Measurements from ENCODE around the gene ST3GAL3.
"Not testable (repeated sequence)": the region's sequence is repeated elsewhere in the genome, so short reads cannot be mapped to it uniquely, and the experiment has no call there.

ST3GAL3 gene

DNA sequence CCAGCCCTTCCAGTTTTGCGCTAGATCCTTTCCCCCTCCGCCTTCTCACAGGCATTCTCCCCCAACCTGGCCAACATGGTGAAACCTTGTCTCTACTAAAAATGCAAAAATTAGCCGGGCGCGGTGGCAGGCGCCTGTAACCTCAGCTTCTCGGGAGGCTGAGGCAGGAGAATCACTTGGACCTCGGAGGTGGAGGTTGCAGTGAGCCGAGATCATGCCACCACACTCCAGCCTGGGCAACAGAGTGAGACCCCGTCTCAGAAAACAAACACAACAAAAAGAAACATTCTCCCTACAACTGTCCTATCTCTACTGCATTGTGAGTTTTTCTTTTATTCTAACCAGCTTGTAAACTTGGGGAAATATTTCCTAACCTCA lies 126.6 kb downstream of the ST3GAL3 start:
- Mint-ChIP-seq H3K4me1 (ENCODE audit: low read depth in 2 of 2) (peaks cover 15 to 37% of the 10 kb centered on the region in 2 donors), H3K27ac (peak overlapping the region in 1 of 2 donors; percentile 3)
- not testable (repeated sequence) for H3K36me3 Mint-ChIP-seq (ENCODE audit: insufficient read depth); DNase-seq; ATAC-seq (replicated peaks); H3K27me3 Mint-ChIP-seq; H3K9me3 Mint-ChIP-seq; H3K4me3 Mint-ChIP-seq

DNA sequence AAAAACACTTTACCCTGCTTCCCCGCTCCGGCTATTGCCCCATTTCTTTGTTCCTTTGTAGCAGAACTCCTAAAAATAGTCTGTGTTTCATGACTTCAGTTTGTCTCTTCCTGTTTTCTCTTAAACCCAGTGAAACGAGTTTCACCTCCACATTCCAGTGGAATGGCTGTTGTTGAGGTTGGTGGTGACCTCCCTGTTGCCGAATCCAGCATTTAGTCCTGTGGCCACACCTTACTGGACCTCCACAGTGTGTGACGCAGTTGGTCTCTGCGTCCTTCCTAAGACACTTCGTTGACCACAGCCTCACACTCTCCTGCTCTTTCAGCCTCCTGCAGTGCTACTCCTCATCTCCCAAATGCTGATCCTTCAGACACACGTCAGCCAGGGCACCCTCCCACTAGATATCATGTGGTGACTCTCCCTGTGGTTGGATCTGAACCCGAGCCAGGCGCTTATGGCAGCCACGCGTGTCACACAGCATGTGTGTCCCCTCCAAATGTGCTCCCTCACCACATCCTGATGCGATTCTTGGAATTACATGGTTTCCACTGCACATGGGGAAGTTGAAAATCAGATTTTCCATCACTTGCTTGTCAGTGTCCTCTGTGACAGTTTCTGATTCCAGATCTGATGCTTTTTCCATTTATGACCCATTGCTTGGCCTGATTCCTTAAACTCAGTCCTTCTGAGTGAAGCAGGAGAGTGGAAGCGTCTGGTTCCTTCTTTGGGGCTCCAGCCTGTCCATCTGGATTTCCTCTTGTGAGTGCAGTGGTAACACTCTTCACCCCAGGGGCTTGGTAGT lies 127.1 kb downstream of the ST3GAL3 start:
- no peak for DNase-seq
- Mint-ChIP-seq H3K4me3 (no peak overlapping the region), H3K36me3 (ENCODE audit: insufficient read depth) (no peaks in the 10 kb centered on the region), H3K9me3 (no peaks in the 10 kb centered on the region), H3K4me1 (ENCODE audit: low read depth in 2 of 2) (peaks cover 15 to 40% of the 10 kb centered on the region in 2 donors), H3K27me3 (no peaks in the 10 kb centered on the region), H3K27ac (no peak overlapping the region)
- no peak for ATAC-seq (replicated peaks)

DNA sequence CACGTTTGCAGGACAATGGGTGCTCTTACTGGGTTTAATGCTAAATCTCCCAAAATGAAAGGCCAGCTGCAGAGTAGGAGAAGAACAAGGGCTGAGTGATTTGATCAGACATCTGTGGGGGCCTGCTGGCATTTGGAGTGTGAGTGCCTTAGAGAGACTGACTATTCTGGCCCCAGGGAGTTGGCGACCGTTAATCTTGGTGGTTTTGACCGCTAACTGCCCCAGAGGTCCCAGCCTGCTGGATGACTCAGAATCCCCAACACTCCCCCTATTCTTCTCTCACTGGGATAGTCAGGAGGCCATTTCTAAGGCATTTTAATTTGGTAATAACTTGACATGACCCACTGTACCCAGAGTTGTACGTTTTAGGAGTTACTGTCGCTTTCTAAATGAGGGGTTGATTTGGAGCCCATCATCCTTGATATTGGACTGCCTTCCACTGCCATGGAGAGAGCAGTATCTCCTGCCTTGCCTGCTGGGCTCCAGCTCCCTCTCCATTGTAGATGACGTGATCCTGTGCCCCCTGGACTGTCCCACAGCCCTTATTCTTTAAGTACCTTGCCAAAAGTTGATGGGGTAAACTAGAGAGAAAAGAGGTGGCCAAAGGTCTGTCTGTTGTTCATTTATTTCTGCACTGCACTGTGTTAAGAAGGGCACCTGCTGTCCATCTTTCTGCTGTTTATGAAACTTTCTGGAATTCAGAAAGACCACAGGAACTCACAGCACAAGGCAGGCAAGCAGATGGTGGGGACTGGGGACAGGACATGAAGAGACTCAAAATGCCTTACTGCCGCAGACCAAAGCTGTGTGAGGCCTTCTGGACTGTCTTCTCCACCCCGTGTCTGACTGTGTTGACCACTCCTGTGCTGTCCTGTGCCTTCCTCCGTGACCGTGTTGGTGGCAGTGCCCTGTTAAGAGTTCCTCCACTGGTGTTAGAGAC lies 128.0 kb downstream of the ST3GAL3 start:
- no peak overlapping the region for H3K4me3 Mint-ChIP-seq
- H3K9me3 Mint-ChIP-seq, result no peaks in the 10 kb centered on the region
- peaks cover 16 to 45% of the 10 kb centered on the region in 2 donors for H3K4me1 Mint-ChIP-seq (ENCODE audit: low read depth in 2 of 2)
- peak overlapping the region; percentile 11 to 30 for H3K27ac Mint-ChIP-seq
- peaks cover 5% of the 10 kb centered on the region for H3K36me3 Mint-ChIP-seq (ENCODE audit: insufficient read depth)
- no peak for ATAC-seq (replicated peaks)
- no peak for DNase-seq
- no peaks in the 10 kb centered on the region for H3K27me3 Mint-ChIP-seq

- Mint-ChIP-seq H3K36me3 (ENCODE audit: insufficient read depth) (peaks cover 5% of the 10 kb centered on the region), H3K9me3 (no peaks in the 10 kb centered on the region), H3K27me3 (no peaks in the 10 kb centered on the region), H3K4me1 (ENCODE audit: low read depth in 2 of 2) (peaks cover 20 to 48% of the 10 kb centered on the region in 2 donors), H3K27ac (peak overlapping the region; percentile 11 to 30), H3K4me3 (no peak overlapping the region)
- DNase-seq, result peak; percentile 48 to 58 (median 55)
- ATAC-seq (replicated peaks), result peak; percentile 88
Measured at GRCh38 chr1:43836267-43836951, 129.1 kb downstream of the ST3GAL3 start.

DNA sequence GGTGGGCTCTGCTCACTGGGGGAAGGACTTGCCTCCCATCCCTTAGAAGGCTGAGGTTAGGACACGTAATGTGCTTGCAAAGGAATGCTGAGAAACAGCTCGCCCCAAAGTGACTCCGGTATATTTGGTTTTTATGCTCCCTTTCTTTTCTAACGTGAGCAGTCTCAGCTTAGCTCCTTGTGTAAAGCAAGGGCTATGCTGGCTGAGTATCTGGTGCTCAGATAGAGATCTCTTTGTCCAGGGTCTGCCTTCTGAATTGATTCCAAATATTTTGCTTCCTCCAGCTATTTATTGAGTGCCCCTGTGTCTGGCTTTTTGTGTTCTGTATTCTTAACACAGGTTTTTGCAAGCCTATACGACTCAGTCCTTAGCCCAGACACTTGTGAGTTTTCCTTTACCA lies 131.7 kb downstream of the ST3GAL3 start:
- no peak overlapping the region for H3K27ac Mint-ChIP-seq
- H3K4me1 Mint-ChIP-seq (ENCODE audit: low read depth in 2 of 2), result peaks cover 15 to 37% of the 10 kb centered on the region in 2 donors
- no peak overlapping the region for H3K4me3 Mint-ChIP-seq
- H3K36me3 Mint-ChIP-seq (ENCODE audit: insufficient read depth), result peaks cover 5% of the 10 kb centered on the region
- DNase-seq, result no peak
- H3K9me3 Mint-ChIP-seq, result no peaks in the 10 kb centered on the region
- no peaks in the 10 kb centered on the region for H3K27me3 Mint-ChIP-seq
- no peak for ATAC-seq (replicated peaks)

- Mint-ChIP-seq H3K27me3 (no peaks in the 10 kb centered on the region), H3K9me3 (no peaks in the 10 kb centered on the region), H3K4me1 (ENCODE audit: low read depth in 2 of 2) (peaks cover 5 to 23% of the 10 kb centered on the region in 2 donors), H3K36me3 (ENCODE audit: insufficient read depth) (peaks cover 5% of the 10 kb centered on the region), H3K27ac (no peak overlapping the region), H3K4me3 (peak overlapping the region in 1 of 2 donors; percentile 56)
- ATAC-seq (replicated peaks) (no peak), DNase-seq (no peak)
Measured at GRCh38 chr1:43841321-43842174, 134.2 kb downstream of the ST3GAL3 start.

DNA sequence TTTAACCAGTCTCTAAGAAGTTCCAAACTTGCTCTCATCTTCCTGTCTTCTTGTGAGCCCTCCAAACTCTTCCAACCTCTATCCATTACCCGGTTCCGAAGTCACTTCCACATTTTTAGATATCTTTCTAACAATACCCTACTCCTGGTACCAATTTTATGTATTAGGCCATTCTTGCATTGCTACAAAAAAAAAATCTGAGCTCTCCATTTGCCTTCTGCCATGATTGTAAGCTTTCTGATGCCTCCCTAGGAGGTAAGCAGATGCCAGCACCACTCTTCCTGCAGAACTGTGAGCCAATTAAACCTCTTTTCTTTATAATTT lies 134.8 kb downstream of the ST3GAL3 start:
- H3K9me3 Mint-ChIP-seq, result no peaks in the 10 kb centered on the region
- no peak for DNase-seq
- H3K27me3 Mint-ChIP-seq, result no peaks in the 10 kb centered on the region
- H3K4me3 Mint-ChIP-seq, result no peak overlapping the region
- peaks cover 5 to 17% of the 10 kb centered on the region in 2 donors for H3K4me1 Mint-ChIP-seq (ENCODE audit: low read depth in 2 of 2)
- no peak for ATAC-seq (replicated peaks)
- no peak overlapping the region for H3K27ac Mint-ChIP-seq
- H3K36me3 Mint-ChIP-seq (ENCODE audit: insufficient read depth), result peaks cover 5% of the 10 kb centered on the region

GRCh38 chr1:43843684-43844083 lies 136.3 kb downstream of the ST3GAL3 start:
- H3K9me3 Mint-ChIP-seq, result no peaks in the 10 kb centered on the region

DNA sequence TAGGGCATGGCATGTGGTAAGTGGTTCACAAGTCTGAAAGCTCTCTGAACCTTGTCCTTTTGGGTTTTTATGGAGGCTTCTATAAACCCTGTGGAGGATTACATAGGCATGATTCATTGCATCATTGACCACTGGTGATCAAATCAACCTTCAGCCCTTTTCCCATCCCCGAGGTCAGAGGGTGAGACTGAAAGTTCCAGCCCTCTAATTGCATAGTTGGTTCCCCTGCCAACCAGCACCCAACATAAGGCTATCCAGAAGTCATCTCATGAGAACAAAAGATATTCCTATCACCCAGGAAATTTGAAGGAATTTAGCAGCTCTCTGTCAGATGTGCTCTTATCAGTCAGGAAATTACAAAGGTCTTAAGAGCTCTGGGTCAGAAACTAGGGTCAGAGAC lies 136.8 kb downstream of the ST3GAL3 start:
- Mint-ChIP-seq H3K9me3 (no peaks in the 10 kb centered on the region), H3K27me3 (no peaks in the 10 kb centered on the region), H3K4me3 (no peak overlapping the region), H3K27ac (no peak overlapping the region), H3K4me1 (ENCODE audit: low read depth in 2 of 2) (peaks cover 5 to 16% of the 10 kb centered on the region in 2 donors), H3K36me3 (ENCODE audit: insufficient read depth) (peaks cover 5% of the 10 kb centered on the region)
- ATAC-seq (replicated peaks) (no peak), DNase-seq (no peak)

More at GRCh38 chr1:43843684-43844083, 136.3 kb downstream of the ST3GAL3 start:
- no peaks in the 10 kb centered on the region for H3K27me3 Mint-ChIP-seq
- no peak overlapping the region for H3K4me3 Mint-ChIP-seq
- peaks cover 5 to 16% of the 10 kb centered on the region in 2 donors for H3K4me1 Mint-ChIP-seq (ENCODE audit: low read depth in 2 of 2)
- H3K36me3 Mint-ChIP-seq (ENCODE audit: insufficient read depth), result peaks cover 5% of the 10 kb centered on the region
- ATAC-seq (replicated peaks) (no peak), DNase-seq (no peak)
- no peak overlapping the region for H3K27ac Mint-ChIP-seq

- Mint-ChIP-seq H3K4me1 (ENCODE audit: low read depth in 2 of 2) (peaks cover 5 to 8% of the 10 kb centered on the region in 2 donors), H3K27ac (no peak overlapping the region), H3K9me3 (no peaks in the 10 kb centered on the region), H3K4me3 (no peak overlapping the region), H3K36me3 (ENCODE audit: insufficient read depth) (no peaks in the 10 kb centered on the region), H3K27me3 (no peaks in the 10 kb centered on the region)
- ATAC-seq (replicated peaks) (no peak), DNase-seq (no peak)
Measured at GRCh38 chr1:43847290-43847689, 140.0 kb downstream of the ST3GAL3 start.

DNA sequence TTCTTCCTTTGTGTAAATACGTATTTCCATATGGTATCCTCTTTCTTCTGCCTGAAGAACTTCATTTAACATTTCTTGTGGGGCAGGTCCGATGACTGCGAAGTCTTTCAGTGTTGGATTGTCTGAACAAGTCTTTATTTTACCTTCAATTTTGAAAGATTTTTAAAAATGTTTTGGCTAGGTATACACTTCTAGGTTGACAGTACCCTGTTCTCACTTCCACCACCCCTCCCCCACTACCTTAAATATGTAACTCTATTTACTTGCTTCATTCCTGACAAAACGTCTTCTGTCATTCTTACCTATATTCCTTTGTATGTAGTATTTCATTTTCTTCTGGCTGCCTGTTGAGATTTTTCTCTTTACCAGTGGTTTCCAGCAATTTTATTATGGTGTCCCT lies 140.5 kb downstream of the ST3GAL3 start:
- H3K9me3 Mint-ChIP-seq, result no peaks in the 10 kb centered on the region
- ATAC-seq (replicated peaks) (no peak), DNase-seq (no peak)
- H3K4me1 Mint-ChIP-seq (ENCODE audit: low read depth in 2 of 2), result peaks cover 5 to 9% of the 10 kb centered on the region in 2 donors
- H3K4me3 Mint-ChIP-seq, result no peak overlapping the region
- no peak overlapping the region for H3K27ac Mint-ChIP-seq
- no peaks in the 10 kb centered on the region for H3K36me3 Mint-ChIP-seq (ENCODE audit: insufficient read depth)
- H3K27me3 Mint-ChIP-seq, result no peaks in the 10 kb centered on the region

- ATAC-seq (replicated peaks), result no peak
- Mint-ChIP-seq H3K27ac (no peak overlapping the region), H3K9me3 (no peaks in the 10 kb centered on the region)
Measured at GRCh38 chr1:43849670-43850069, 142.3 kb downstream of the ST3GAL3 start.

More at GRCh38 chr1:43849670-43850069, 142.3 kb downstream of the ST3GAL3 start:
- no peaks in the 10 kb centered on the region for H3K36me3 Mint-ChIP-seq (ENCODE audit: insufficient read depth)
- H3K27me3 Mint-ChIP-seq, result no peaks in the 10 kb centered on the region
- no peak overlapping the region for H3K4me3 Mint-ChIP-seq
- no peak for DNase-seq
- H3K4me1 Mint-ChIP-seq (ENCODE audit: low read depth in 2 of 2), result peaks cover 17 to 26% of the 10 kb centered on the region in 2 donors
